IPS DF 4.7 (cell line): ENCODE measurements around the gene PTPN13.

Source experiments
- DNase-seq: peaks from one replicate; pipeline ENCODE4 v3.0.0-alpha.2; 2013; ENCODE audit warnings: low spot score; ENCODE audit errors: extremely low read depth

PTPN13 gene

DNA sequence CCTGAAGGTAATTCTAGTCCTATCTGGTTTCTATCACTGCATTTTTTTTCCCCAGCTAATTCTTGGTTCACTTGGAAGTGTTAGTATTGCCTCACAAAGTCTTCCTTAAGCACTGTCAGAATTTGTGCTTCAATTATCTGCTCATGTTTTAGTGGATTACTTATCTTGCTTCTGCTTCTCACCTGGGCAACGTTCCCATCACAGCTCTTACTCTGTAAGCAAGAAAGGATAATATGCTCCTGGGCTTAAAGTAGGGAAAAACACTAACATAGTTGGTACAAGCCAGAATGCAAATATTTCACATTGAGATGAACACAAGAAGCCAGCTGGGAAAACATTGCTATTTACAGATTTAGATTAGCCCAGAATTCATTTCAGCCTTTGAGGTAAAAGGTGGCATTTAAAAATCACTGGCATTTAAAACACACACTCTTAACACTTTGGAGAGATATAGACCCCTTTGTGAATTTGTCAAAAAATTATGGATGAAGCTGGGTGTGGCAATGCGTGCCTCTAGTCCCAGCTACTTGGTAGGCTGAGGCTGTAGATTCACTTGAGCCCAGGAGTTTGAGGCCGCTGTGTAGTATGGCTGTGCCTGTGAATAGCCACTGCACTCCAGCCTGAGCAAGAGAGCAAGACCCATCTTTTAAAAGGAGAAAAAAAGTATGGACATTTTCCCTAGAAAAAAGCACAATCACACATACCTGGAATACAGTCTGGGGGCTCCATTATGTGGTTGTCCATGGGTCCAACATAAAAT is 6.6 kb upstream of the PTPN13 start:
- no peak for DNase-seq

DNA sequence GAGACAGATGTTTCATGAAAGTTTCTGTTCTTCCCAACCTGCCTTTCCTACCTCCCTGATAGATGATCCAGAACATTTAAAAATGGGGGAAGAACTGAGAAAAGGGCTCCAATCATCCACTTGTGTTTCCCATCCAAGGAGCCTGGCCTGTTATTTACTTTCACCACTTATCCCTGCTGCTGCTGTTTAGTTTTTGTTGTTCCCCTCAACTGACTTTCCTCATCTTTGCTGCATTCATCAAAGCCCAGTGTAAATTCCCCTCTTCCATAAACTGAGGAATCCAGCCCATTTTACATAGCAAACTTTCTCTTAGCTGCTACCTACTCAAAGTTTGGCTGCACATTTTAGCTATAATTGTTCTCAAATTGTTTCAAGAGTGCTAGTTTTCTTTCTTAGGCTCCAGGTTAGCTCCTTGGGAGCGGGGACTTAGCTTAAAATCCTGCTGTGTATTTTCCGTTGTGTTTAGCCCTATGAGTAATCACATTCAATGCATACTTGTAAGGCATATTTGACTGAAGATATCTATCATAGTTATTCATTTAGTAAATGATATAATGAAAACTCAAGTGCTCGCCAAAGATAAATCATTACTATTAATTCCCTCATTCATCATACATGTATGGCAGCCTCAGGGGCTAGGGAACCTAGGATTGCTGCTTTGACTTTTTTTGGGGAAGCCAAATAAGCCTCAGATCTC is 1.4 kb upstream of the PTPN13 start:
- DNase-seq = no peak

DNA sequence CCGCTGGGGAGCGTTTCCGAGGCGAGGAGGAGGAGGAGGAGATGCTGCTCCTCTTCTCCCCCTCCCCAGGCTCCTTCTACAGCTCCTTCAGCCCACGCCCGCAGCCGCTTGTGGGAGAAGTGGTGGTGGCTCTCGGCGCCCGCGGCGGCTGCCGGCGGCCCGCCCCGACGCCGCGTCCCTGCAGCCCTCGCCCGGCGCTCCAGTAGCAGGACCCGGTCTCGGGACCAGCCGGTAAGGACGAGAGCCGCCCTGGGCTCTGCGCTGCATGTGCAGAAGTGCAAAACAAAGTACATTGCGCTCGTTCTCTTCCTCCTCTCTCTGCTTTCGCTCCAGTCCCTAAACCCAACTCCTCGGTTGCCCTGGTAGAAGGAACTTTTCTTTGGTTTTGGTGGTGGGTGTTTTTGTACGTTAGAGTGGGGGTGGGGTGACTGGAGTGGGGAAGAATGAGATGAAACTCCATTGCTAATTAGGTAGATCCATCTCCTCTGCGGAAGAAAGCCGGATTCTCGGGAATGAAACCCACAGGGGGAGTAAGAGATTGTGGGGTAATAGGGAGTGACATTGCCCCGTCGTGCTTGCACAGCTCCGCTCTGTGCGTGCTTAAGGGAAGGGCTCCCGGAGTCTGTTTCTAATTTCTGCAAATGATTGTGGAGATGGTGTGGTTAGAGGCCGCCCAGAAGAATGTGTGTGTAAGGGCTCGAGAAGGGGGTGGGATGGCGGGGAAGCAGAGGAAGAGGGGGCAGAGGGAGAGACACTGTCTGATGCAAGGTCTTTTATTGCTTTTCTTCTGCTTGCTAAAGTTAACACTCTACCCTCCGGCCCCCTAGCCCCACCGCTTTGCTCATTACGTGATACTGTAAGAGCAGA is 677 bp downstream of the PTPN13 start:
- no peak for DNase-seq

DNA sequence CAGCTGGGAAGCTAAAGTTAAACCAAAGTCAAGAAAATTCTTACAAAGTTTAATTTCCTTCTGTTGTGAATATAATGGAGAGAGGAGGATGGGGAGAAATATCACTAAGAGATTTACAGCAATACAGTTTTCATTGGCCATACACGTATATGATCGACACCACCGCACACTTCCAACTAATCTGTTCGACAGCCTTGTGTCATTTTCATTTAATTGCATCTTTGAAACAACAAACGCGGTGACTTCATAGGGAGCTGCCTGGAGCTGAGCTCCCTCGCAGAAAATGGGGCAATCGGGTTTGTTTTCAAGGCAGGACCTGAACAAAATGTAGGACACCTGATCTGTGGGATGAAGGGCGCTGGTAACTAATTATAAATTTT is 1.3 kb downstream of the PTPN13 start:
- DNase-seq = no peak

DNA sequence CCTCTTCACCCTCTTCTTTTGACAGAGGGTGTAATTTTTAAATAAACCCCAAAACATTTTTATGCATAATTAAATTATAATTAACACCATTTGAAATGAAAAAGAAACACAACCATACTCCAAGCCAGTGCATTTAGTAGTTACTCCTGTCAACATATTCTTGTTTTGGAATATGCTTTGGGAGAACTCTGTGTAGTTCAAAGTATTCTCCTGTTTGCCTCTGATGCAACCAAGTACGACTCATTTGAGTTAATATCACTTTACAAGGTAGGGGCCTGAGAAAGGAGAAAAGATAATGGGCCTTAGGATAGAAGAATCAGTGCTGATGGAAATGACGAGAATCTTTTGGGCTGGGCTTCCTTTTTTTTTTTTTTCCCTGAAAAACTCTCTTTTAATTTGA is 2.7 kb downstream of the PTPN13 start:
- no peak for DNase-seq

DNA sequence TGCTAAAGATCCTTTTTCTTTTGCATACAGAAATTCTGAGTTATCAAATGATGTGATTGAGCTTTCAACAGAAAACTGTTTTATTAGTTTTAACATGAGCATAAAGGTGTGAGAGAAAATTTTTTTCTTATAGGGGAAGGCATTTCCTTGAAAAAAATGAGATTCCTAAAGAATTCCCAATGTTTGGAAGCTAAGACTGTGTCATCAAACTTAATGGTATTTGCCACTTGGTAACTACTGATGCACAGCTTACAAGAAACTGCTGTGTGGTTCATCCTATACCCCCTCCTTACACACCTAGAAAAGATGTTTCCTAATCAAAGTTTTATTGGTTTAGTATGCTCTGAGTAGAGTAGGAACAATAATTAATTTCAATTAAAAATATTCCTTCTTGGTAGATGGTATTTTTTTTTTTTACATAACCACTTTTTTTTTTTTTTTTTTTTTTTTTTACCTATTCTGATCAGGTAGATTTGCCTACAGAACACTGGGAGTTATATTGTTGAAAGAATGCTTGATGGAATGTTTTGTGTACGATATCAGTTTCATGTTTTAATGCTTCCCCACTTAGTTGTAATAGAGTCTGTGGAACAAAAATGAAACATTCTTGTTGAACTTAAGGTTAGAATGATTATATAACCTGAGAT is 6.0 kb downstream of the PTPN13 start:
- no peak for DNase-seq

DNA sequence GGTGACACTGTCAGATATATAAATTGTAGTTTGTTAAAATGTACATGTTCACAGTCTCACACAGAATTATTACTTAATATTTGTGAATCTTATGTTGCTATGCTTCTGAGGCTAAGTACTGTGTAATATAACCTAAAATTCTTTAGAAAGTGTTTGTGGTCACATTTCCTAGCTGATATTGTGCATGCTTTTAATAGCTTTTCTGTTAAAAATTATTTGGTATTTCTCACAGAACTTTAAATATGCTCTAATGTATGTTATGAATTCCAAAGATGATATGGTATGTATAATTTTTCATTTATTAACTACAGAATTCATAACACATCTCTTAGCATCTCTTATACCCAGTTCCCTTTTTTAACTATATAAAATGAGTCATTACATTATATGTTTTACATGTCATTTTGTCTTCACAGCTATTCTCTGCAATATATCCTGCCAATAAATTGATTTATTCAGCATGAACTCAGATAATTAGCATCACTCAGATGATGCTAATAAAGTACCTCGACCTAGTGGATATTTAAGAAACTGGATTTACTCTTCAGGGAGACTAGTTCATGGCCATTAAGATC is 9.3 kb downstream of the PTPN13 start:
- no peak for DNase-seq

DNA sequence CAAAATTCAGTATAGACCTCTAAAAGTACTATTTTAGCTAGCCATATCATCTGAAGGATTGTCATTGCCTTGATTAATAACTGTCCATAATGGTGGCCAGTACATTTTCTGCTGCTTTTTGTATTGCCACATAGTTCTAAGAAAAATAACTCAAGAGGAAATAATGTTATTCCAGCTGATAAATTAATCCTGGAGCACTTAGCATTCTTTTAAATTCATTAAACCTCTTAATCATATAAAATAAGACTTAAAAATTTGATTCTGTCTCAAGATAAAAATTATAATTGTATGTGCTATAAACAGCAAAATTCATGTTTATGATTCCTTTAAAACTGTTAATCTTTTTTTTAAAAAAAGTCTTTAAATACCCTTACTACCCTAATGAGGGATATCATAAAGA is 12.7 kb downstream of the PTPN13 start:
- DNase-seq = no peak

DNA sequence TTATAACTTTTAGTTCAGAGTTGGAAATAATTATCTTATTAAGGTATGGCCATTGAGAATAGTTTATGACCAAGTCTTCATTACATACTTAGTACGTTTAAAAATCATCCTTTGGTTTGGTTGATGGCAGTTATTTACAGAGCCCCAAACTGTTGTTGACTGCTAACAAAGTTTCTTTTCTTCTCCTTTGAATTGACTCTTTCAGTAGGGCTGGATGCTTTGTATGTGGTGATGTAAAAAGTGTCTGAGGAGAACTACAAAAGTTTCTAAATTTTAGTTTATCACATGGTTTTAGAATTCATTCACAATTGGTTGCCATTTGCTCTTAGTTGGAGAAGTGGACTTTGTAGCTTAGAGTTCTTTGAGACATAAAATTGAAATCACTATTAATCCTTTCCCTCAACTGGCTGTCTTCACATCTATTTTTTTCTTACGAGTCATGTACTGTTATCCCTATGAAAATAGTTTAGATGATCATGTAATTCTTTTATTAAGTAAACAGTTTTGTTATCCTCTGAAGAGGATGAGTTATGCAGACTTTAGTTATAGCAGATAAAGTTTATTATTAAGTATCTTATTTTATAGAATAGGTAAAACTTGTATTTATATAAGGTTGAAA is 14.8 kb downstream of the PTPN13 start:
- no peak for DNase-seq

DNA sequence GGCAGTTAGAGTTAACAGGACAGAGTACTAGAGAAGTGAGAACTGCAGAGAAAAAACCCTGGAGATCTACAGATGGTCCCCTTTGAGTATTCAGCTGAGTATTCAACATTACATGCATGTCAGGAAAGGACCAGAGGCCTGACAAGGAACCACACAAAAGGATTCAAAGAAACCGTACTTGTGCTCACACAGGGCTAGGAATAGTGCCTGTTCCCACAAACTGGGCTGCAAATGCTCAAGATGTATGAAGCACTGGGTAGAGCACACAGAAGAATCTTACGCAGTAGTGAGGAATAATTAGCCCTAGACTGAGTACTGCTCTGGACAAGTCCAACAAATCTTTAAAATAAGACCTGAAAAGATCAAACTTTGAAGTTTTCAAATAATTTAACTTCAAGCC is 17.6 kb downstream of the PTPN13 start:
- DNase-seq = no peak

DNA sequence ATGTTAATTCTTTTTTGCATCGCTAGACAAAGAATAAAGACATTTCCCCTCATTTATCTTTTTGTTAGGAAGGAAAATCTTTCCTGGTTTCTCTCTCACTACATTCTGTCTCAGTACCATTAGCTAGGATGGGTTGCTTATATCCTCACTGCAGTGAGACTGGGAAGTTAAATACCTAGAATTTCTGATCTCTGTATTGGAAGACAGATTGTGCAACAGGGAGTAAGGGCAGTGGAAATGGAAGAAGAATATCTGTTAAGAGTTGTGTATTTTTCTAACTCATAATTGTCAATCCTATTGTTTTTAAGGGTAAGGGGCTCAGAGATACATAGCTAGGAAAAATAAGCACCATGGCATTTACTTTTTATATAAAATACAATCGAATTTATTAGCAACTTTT is 19.6 kb downstream of the PTPN13 start:
- no peak for DNase-seq

DNA sequence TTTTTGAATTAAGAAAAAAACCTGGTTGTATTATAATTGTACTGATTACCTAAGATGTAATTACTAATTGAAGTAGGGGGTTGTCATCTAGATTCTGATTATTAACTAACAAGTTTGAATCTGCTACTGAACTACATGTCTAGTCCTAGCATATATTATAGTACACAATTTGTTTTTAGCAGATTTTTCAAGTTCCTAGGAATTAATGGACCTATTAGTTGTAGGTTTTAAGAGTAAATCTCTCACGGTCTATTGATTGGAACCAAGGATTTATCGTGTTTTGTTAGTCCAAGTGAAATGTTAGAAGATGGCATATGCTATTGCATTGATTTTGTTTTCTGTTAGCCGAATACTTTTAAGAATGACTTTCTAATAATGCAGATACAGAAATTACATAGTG is 20.8 kb downstream of the PTPN13 start:
- DNase-seq = no peak

DNA sequence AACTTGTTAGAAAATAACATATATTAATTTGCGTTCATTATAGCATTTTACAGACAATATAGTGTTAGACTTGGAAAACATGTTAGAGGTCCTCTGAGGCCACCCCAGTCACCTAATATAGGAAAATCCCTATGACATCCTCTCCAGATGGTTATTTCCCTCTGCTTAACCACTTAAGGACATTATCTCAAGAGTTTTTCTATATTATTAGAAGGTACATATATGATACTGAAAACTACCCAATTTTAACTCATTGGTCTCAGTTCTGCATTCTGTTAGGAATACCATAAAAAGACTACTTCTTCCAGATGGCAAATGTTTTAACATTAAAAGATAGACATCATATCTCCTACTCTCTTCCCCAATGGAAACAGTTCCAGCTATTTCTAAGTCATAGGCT is 21.4 kb downstream of the PTPN13 start:
- no peak for DNase-seq

DNA sequence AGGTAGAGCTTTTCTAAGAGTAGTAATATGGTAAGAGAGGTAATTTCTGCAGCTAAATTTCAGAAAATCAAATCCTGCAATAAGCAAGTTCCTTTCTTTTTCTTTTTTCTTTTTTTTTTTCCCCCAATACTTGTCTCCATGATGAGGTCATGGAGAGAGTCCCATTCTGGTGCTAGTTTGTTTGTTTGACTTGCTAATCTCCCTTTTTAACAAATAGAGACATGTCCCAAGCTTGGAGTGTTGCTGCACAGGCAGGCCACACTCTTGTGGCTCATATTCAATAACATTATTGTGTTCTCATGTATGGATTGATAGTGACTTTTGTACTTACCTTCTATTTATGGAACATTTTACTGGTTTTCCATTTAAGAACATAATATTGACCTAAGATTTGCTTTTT is 25.5 kb downstream of the PTPN13 start:
- no peak for DNase-seq

DNA sequence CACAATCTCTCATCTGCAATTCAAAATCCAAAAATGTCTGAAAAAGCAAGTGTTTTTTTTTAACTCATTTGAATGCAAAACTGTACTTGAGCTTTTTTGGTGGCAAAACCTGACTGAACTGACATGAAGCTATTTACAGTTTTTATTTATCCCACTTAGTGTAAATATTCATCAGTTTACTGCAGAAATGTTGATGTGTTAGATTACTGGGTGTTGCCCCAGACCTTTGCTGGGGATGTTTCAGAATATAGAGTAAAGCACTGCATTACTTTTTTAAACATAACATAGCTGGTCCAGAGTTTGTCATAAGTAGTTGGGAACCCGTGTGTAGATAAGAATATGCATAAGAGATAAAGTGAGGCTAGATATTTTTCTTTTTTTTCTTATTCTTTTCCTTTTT is 27.3 kb downstream of the PTPN13 start:
- DNase-seq = no peak

DNA sequence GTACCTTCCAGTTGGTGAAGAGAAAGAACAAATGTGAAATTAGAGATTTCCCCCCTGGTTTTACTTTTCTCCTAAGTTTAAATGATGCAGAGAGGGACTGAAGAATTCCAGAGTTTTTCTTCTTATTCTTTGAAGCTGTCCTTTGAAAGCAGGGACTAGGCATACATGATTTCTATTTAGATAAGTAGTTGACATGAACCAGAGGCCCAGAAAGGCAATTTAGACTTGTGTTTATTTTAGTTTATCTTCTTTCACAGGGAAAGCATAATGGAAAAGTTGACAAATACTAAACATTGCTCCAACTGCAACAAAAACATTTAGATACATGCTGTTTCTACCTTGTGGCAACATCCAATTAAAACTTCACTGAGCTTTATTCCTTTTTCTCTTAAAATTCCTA is 32.0 kb downstream of the PTPN13 start:
- no peak for DNase-seq

DNA sequence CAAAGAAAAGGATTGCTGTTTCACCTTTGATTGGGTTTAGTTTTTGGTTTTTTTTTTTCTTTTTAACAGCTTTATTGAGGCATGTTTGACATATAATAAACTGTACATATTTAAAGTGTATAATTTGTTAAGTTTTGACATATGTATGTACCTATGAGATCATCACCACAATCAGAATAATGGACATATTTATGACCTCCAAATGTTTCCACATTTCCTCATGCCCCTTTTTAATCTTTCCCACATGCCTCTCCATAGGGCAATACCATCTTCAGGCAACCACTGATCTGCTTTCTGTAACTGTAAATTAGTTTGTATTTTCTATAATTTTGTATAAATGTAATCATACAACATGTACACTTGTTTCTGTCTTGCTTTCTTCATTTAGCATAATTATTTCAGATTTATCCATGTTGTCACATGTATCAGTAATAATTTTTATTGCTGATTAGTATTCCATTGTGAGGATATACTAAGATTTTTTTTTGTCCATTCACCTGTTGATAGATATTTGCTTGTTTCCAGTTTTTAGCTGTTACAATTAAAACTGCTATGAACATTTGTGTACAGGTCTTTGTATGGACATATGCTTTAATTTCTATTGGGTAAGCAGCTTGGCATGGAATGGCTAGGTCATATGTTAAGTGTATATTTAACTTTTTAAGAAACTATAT is 33.5 kb downstream of the PTPN13 start:
- no peak for DNase-seq

DNA sequence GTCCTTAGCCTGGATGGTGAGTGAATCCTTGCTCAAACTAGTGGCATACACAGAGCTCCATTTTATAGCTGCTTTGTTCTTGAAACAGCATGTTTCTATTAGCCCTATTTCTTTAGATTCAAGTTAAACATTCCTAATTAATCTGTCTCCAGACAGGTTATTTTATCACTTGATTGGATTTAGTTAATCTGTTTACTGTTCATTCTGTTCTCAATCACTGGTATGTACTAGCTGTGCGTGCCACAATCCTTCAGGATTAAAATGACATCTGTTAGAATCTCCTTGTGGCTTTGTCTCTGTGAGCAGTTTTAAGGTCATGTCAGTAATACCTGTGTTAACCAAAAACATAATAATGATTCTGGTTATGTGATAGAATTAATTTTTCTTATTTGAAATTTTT is 36.5 kb downstream of the PTPN13 start:
- no peak for DNase-seq

DNA sequence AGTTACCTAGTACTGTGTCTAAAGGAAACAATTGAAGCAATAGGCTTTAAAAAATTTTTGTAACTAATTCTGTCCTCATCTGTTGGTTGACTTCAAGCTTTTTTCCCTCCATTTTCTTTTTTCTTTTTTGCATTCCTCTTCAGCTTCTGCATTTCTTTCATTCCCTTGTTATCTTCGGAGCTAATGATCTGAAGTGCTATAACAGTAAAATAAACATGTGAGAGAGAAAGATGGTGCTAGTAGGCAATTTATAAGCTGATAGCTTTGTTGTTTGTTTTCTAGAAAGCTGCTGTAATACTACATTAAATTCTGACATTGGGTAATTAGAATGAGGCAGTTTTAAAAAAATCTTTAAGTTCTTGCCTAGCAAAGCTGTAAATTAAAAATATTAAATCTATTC is 37.1 kb downstream of the PTPN13 start:
- no peak for DNase-seq

DNA sequence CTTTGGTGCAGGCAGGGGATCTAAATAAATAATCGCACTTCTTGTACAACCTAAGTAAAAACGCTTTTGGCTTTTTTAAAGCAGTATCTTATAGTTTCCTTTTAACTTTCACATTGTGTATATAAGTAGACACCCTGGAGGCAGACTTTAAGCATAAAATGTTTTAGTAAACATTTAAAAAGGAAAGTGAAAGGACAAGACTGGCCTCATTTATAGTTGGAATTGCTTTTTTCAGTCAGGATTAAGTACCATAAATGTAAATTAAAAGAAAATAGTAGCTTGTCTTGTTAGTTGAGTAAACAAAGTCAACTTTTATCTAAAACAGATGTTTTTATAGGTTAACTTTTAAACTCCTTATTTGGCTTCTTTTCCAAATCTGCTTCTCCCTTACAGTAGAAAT is 39.7 kb downstream of the PTPN13 start:
- no peak for DNase-seq
